BLaER1 treated with 17β-estradiol and CSF1 and Interleukin-3, amounts not matched to agents 10 nM and 100 nM (cell line): ENCODE measurements around the gene TRAP1.

Experiments used
- H3K27ac ChIP-seq, 11 experiments: shearing (Covaris generic); formaldehyde crosslinking; 2 replicates each; pipeline ENCODE4 v1.8.1; 2022
- H3K27me3 ChIP-seq, 11 experiments: shearing (Covaris generic); formaldehyde crosslinking; 2 replicates each; pipeline ENCODE4 v1.8.1; 2022
- H3K36me3 ChIP-seq, 11 experiments: shearing (Covaris generic); formaldehyde crosslinking; 2 replicates each; pipeline ENCODE4 v1.8.1; 2022
- H3K4me1 ChIP-seq, 10 experiments: shearing (Covaris generic); formaldehyde crosslinking; 2 replicates each; pipeline ENCODE4 v1.8.1; 2022
- H3K4me2 ChIP-seq, 11 experiments: shearing (Covaris generic); formaldehyde crosslinking; 2 replicates each; pipeline ENCODE4 v1.8.1; 2022
- H3K4me3 ChIP-seq, 10 experiments: shearing (Covaris generic); formaldehyde crosslinking; 2 replicates each; pipeline ENCODE4 v1.8.1; 2022
- H3K9ac ChIP-seq, 11 experiments: shearing (Covaris generic); formaldehyde crosslinking; 2 replicates each; pipeline ENCODE4 v1.8.1; 2022
- H3K9me3 ChIP-seq, 11 experiments: shearing (Covaris generic); formaldehyde crosslinking; replicated peaks in 1 of 11; 2 replicates each; pipeline ENCODE4 v1.8.1; 2022
- H4K20me1 ChIP-seq, 11 experiments: shearing (Covaris generic); formaldehyde crosslinking; 2 replicates each; pipeline ENCODE4 v1.8.1; 2022
- Cebpa-rat ChIP-seq, 11 experiments: shearing (Covaris generic); IDR thresholded peaks; 2 replicates each; pipeline ENCODE4 v1.8.1; 2022

TRAP1 gene

GRCh38 chr16:3739636-3740035 lies 22.3 kb upstream of the TRAP1 start:
- H3K4me1 ChIP-seq: peaks cover 0 to 17% (median 3%) of the 10 kb centered on the region in 10 experiments; a peak in 8 of 20 replicates
- no peak overlapping the region for H3K9ac ChIP-seq
- TF ChIP-seq Cebpa-rat (IDR thresholded peaks at IDR 0.05): no peak
- no peaks in the 10 kb centered on the region for H3K27me3 ChIP-seq
- no peak overlapping the region for H3K4me2 ChIP-seq
- no peak overlapping the region for H3K4me3 ChIP-seq
- H3K9me3 ChIP-seq: no peaks in the 10 kb centered on the region
- peaks cover 100% of the 10 kb centered on the region in 11 experiments for H3K36me3 ChIP-seq
- H3K27ac ChIP-seq: no peak overlapping the region
- peaks cover 10 to 98% (median 88%) of the 10 kb centered on the region in 11 experiments; a peak in 20 of 22 replicates for H4K20me1 ChIP-seq

GRCh38 chr16:3738541-3738940 lies 21.2 kb upstream of the TRAP1 start:
- H3K9me3 ChIP-seq: no peaks in the 10 kb centered on the region
- no peak overlapping the region for H3K4me2 ChIP-seq
- H3K9ac ChIP-seq: no peak overlapping the region
- no peak for TF ChIP-seq Cebpa-rat (IDR thresholded peaks at IDR 0.05)
- no peak overlapping the region for H3K27ac ChIP-seq
- no peaks in the 10 kb centered on the region for H3K27me3 ChIP-seq
- no peak overlapping the region for H3K4me3 ChIP-seq
- H3K36me3 ChIP-seq: peaks cover 99 to 100% (median 100%) of the 10 kb centered on the region in 11 experiments
- H3K4me1 ChIP-seq: peaks cover 0 to 17% (median 3%) of the 10 kb centered on the region in 10 experiments; a peak in 8 of 20 replicates
- peaks cover 19 to 98% (median 88%) of the 10 kb centered on the region in 11 experiments; a peak in 20 of 22 replicates for H4K20me1 ChIP-seq

- Histone ChIP-seq H3K4me2 (no peak overlapping the region), H3K36me3 (peaks cover 99 to 100% (median 100%) of the 10 kb centered on the region in 11 experiments)
Observed at GRCh38 chr16:3738128-3738527, 20.8 kb upstream of the TRAP1 start.

GRCh38 chr16:3737181-3737580 lies 19.9 kb upstream of the TRAP1 start:
- Histone ChIP-seq H3K27me3 (no peaks in the 10 kb centered on the region), H3K27ac (no peak overlapping the region), H4K20me1 (peaks cover 13 to 98% (median 84%) of the 10 kb centered on the region in 11 experiments; a peak in 20 of 22 replicates), H3K4me3 (no peak overlapping the region), H3K36me3 (peaks cover 98 to 100% (median 100%) of the 10 kb centered on the region in 11 experiments), H3K4me1 (peaks cover 0 to 17% (median 3%) of the 10 kb centered on the region in 10 experiments; a peak in 8 of 20 replicates), H3K9ac (no peak overlapping the region), H3K9me3 (no peaks in the 10 kb centered on the region), H3K4me2 (no peak overlapping the region)
- TF ChIP-seq Cebpa-rat (IDR thresholded peaks at IDR 0.05): no peak

More at GRCh38 chr16:3738128-3738527, 20.8 kb upstream of the TRAP1 start:
- Histone ChIP-seq H3K27me3 (no peaks in the 10 kb centered on the region), H3K9me3 (no peaks in the 10 kb centered on the region), H3K4me3 (no peak overlapping the region), H4K20me1 (peaks cover 19 to 98% (median 84%) of the 10 kb centered on the region in 11 experiments; a peak in 20 of 22 replicates), H3K9ac (no peak overlapping the region), H3K27ac (no peak overlapping the region), H3K4me1 (peaks cover 0 to 17% (median 3%) of the 10 kb centered on the region in 10 experiments; a peak in 8 of 20 replicates)
- no peak for TF ChIP-seq Cebpa-rat (IDR thresholded peaks at IDR 0.05)

GRCh38 chr16:3736116-3736515 lies 18.8 kb upstream of the TRAP1 start:
- Histone ChIP-seq H3K27ac (no peak overlapping the region), H3K9ac (no peak overlapping the region), H3K4me1 (peaks cover 0 to 17% (median 3%) of the 10 kb centered on the region in 10 experiments; a peak in 8 of 20 replicates), H4K20me1 (peaks cover 13 to 100% (median 84%) of the 10 kb centered on the region in 11 experiments; a peak in 20 of 22 replicates), H3K4me3 (no peak overlapping the region), H3K36me3 (peaks cover 98 to 100% (median 100%) of the 10 kb centered on the region in 11 experiments), H3K27me3 (no peaks in the 10 kb centered on the region), H3K4me2 (peak overlapping the region in 4 of 11 experiments; percentile 11 to 30 (median 12); a peak in 5 of 22 replicates), H3K9me3 (no peaks in the 10 kb centered on the region)
- no peak for TF ChIP-seq Cebpa-rat (IDR thresholded peaks at IDR 0.05)

GRCh38 chr16:3735541-3735940 lies 18.2 kb upstream of the TRAP1 start:
- no peaks in the 10 kb centered on the region for H3K27me3 ChIP-seq
- TF ChIP-seq Cebpa-rat (IDR thresholded peaks at IDR 0.05): no peak
- peak overlapping the region in 2 of 11 experiments; percentile 12 to 30; a peak in 3 of 22 replicates for H3K4me2 ChIP-seq
- no peaks in the 10 kb centered on the region for H3K9me3 ChIP-seq
- peaks cover 13 to 100% (median 84%) of the 10 kb centered on the region in 11 experiments; a peak in 20 of 22 replicates for H4K20me1 ChIP-seq
- H3K4me3 ChIP-seq: no peak overlapping the region
- H3K4me1 ChIP-seq: peaks cover 0 to 17% (median 3%) of the 10 kb centered on the region in 10 experiments; a peak in 8 of 20 replicates
- no peak overlapping the region for H3K27ac ChIP-seq
- H3K36me3 ChIP-seq: peaks cover 98 to 100% (median 100%) of the 10 kb centered on the region in 11 experiments
- H3K9ac ChIP-seq: no peak overlapping the region

GRCh38 chr16:3734758-3735221 lies 17.5 kb upstream of the TRAP1 start:
- H3K9ac ChIP-seq: no peak overlapping the region
- no peak overlapping the region for H3K4me2 ChIP-seq
- peaks cover 9 to 100% (median 85%) of the 10 kb centered on the region in 11 experiments; a peak in 20 of 22 replicates for H4K20me1 ChIP-seq
- H3K27me3 ChIP-seq: no peaks in the 10 kb centered on the region
- TF ChIP-seq Cebpa-rat (IDR thresholded peaks at IDR 0.05): no peak
- no peak overlapping the region for H3K4me3 ChIP-seq
- no peaks in the 10 kb centered on the region for H3K9me3 ChIP-seq
- peaks cover 0 to 17% (median 3%) of the 10 kb centered on the region in 10 experiments; a peak in 8 of 20 replicates for H3K4me1 ChIP-seq
- peaks cover 98 to 100% (median 100%) of the 10 kb centered on the region in 11 experiments for H3K36me3 ChIP-seq
- H3K27ac ChIP-seq: no peak overlapping the region

- H3K4me3 ChIP-seq: no peak overlapping the region
- TF ChIP-seq Cebpa-rat (IDR thresholded peaks at IDR 0.05): no peak
- peaks cover 9 to 100% (median 85%) of the 10 kb centered on the region in 11 experiments; a peak in 20 of 22 replicates for H4K20me1 ChIP-seq
- H3K9ac ChIP-seq: no peak overlapping the region
- no peak overlapping the region for H3K4me2 ChIP-seq
- no peaks in the 10 kb centered on the region for H3K27me3 ChIP-seq
- peaks cover 0 to 17% (median 3%) of the 10 kb centered on the region in 10 experiments; a peak in 8 of 20 replicates for H3K4me1 ChIP-seq
- peaks cover 98 to 100% (median 100%) of the 10 kb centered on the region in 11 experiments for H3K36me3 ChIP-seq
- H3K27ac ChIP-seq: no peak overlapping the region
- H3K9me3 ChIP-seq: no peaks in the 10 kb centered on the region
Observed at GRCh38 chr16:3734084-3734757, 16.9 kb upstream of the TRAP1 start.

GRCh38 chr16:3732171-3732570 lies 14.8 kb upstream of the TRAP1 start:
- Histone ChIP-seq H4K20me1 (peaks cover 22 to 98% (median 93%) of the 10 kb centered on the region in 11 experiments; a peak in 21 of 22 replicates), H3K4me3 (no peak overlapping the region), H3K27me3 (no peaks in the 10 kb centered on the region), H3K36me3 (peaks cover 94 to 98% (median 96%) of the 10 kb centered on the region in 11 experiments), H3K4me1 (peaks cover 0 to 17% (median 3%) of the 10 kb centered on the region in 10 experiments; a peak in 8 of 20 replicates), H3K4me2 (no peak overlapping the region), H3K27ac (no peak overlapping the region), H3K9ac (no peak overlapping the region), H3K9me3 (no peaks in the 10 kb centered on the region)
- TF ChIP-seq Cebpa-rat (IDR thresholded peaks at IDR 0.05): no peak
